ENCODE data around the gene ZBTB32.

ZBTB32 gene

GRCh38 chr19:35695895-35696422 lies 8.4 kb upstream of the ZBTB32 start:
- DNase-seq (ENCODE audit: low read depth in 2 of 2) = no peak

GRCh38 chr19:35696835-35697234 lies 7.5 kb upstream of the ZBTB32 start:
- DNase-seq (ENCODE audit: low read depth in 2 of 2) = no peak

- DNase-seq (ENCODE audit: low read depth in 2 of 2) = peak; percentile 82 to 87
Observed at GRCh38 chr19:35702223-35703012, 1.9 kb upstream of the ZBTB32 start.

GRCh38 chr19:35703343-35703742 lies 1.0 kb upstream of the ZBTB32 start:
- DNase-seq (ENCODE audit: low read depth in 2 of 2) = no peak

GRCh38 chr19:35708391-35708790 lies 4.0 kb downstream of the ZBTB32 start:
- no peak for DNase-seq (ENCODE audit: low read depth in 2 of 2)

GRCh38 chr19:35710784-35711723 lies 6.7 kb downstream of the ZBTB32 start:
- peak; percentile 37 to 48 for DNase-seq (ENCODE audit: low read depth in 2 of 2)

- DNase-seq (ENCODE audit: low read depth in 2 of 2) = peak in 1 of 2 donors; percentile 55
Observed at GRCh38 chr19:35712567-35713505, 8.5 kb downstream of the ZBTB32 start.

- DNase-seq (ENCODE audit: low read depth in 2 of 2) = no peak
Observed at GRCh38 chr19:35713506-35713850, 9.1 kb downstream of the ZBTB32 start.

GRCh38 chr19:35713904-35714495 lies 9.6 kb downstream of the ZBTB32 start:
- DNase-seq (ENCODE audit: low read depth in 2 of 2) = no peak

- no peak for DNase-seq (ENCODE audit: low read depth in 2 of 2)
Observed at GRCh38 chr19:35714601-35715354, 10.4 kb downstream of the ZBTB32 start.

GRCh38 chr19:35715355-35715809 lies 11.0 kb downstream of the ZBTB32 start:
- DNase-seq (ENCODE audit: low read depth in 2 of 2) = no peak

- DNase-seq (ENCODE audit: low read depth in 2 of 2) = no peak
Observed at GRCh38 chr19:35715981-35716800, 11.8 kb downstream of the ZBTB32 start.

- peak; percentile 93 to 94 for DNase-seq (ENCODE audit: low read depth in 2 of 2)
Observed at GRCh38 chr19:35716801-35717664, 12.7 kb downstream of the ZBTB32 start.

- DNase-seq (ENCODE audit: low read depth in 2 of 2) = no peak
Observed at GRCh38 chr19:35717665-35718344, 13.4 kb downstream of the ZBTB32 start, which contains the start of gene KMT2B. KMT2B (plus strand) TSS chr19:35718003; CDS start chr19:35718019, 16 bp downstream.

GRCh38 chr19:35718345-35719041 lies 14.1 kb downstream of the ZBTB32 start:
- peak; percentile 43 to 52 for DNase-seq (ENCODE audit: low read depth in 2 of 2)

- no peak for DNase-seq (ENCODE audit: low read depth in 2 of 2)
Observed at GRCh38 chr19:35719402-35720162, 15.2 kb downstream of the ZBTB32 start.

Measured in stimulated activated CD4-positive, alpha-beta T cell treated with anti-CD3 and anti-CD28 coated beads, Interleukin-1b, Interleukin-23, amount 100 ng/mL, for 4 hours (primary cell).